ENCODE results near the gene LGI4.

Gene LGI4

DNA sequence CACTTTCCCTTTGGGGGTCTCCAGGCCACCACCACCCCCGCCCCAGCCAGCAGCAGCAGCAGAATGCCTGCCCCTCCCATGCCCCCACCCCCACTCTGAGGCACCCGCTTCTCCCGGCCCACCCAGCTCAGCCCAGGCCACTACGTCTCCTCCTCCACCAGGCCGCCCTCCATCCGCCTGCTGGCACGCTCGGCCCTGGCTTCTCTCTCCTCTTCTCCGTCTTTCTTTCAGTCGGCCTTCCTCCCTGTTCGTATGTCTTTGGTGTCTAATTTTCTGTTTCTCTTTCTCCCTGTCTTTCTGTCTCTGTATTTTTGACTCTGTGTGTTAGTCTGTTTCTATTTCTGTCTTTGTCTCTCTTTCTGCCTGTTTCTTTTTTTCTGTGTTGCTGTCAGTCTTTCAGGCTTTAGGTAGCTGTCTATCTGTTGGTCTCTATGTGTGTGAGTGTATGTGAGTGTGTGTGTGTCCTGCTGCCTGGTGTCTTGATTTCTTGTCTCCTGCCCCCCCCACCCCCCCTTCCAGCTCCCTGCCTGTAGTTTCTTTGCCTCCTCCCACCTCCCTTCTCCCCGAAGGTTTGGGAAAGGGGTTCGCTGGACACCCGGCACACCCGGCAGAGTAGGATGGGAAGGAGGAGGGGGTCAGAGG, at the start of gene LGI4:
Gene LGI4, minus strand, starts transcription at position 459 of the 642 bp plus-strand sequence. Its CDS starts 379 bp downstream, at position 80.
- TF ChIP-seq, protein P1, sequence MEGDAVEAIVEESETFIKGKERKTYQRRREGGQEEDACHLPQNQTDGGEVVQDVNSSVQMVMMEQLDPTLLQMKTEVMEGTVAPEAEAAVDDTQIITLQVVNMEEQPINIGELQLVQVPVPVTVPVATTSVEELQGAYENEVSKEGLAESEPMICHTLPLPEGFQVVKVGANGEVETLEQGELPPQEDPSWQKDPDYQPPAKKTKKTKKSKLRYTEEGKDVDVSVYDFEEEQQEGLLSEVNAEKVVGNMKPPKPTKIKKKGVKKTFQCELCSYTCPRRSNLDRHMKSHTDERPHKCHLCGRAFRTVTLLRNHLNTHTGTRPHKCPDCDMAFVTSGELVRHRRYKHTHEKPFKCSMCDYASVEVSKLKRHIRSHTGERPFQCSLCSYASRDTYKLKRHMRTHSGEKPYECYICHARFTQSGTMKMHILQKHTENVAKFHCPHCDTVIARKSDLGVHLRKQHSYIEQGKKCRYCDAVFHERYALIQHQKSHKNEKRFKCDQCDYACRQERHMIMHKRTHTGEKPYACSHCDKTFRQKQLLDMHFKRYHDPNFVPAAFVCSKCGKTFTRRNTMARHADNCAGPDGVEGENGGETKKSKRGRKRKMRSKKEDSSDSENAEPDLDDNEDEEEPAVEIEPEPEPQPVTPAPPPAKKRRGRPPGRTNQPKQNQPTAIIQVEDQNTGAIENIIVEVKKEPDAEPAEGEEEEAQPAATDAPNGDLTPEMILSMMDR (IDR thresholded peaks at IDR 0.05) = no peak

DNA sequence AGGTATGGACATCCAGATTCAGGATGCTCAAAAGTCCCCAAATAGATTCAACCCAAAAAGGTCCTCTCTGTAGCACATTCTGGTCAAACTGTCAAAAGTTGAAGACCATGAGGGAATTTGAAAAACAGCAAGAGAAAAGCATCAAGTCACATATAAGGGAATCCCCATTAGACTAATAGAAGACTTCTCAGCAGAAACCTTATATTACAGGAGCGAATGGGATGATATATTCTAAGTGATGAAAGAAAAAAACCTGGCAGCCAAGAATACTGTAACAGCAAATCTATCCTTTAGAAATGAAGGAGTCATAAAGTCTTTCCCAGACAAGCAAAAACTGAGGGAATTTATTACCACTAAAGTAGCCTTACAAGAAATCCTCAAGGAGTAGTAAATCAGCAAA, 49.4 kb upstream of the LGI4 start:
- TF ChIP-seq, protein P1 (IDR thresholded peaks at IDR 0.05) = no peak

DNA sequence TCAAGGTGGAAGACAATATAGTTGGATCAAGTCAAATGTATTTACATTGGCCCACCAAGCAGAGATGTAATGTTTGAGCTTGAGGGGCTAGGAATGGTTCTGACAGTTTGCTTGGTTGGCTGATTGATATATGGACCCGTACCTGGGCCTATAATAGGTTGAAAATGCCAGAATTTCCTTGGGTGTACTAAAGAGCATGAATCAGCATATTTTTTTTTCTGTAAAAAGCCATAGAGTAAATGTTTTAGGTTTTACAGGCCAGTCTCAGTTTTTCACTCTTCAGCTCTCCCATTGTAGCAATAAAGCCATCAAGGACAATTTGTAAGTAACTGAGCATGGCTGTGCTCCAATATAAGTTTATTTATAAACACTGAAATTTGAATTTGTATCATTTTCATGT, 46.5 kb upstream of the LGI4 start:
- TF ChIP-seq, protein P1 (IDR thresholded peaks at IDR 0.05) = no peak

DNA sequence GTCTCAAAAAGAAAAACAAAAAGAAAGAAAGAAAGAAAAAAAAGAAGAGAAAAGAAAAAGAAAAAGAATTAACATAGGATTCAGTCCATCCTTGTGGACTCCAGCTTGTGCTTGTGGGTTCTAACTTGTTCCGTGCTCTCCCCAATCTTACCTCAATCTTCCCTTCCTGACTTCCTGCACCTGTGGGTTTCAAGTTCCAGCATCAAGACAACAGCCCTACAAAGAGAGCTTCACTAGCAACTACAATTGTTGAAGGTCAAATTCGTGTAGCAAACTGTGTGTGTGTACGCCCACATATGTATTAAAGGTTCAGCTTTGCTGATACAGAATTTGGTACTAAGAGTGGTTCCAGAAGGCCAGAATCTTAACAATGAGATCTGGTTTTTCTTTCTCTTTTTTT, 45.0 kb upstream of the LGI4 start:
- TF ChIP-seq, protein P1 (IDR thresholded peaks at IDR 0.05) = no peak

DNA sequence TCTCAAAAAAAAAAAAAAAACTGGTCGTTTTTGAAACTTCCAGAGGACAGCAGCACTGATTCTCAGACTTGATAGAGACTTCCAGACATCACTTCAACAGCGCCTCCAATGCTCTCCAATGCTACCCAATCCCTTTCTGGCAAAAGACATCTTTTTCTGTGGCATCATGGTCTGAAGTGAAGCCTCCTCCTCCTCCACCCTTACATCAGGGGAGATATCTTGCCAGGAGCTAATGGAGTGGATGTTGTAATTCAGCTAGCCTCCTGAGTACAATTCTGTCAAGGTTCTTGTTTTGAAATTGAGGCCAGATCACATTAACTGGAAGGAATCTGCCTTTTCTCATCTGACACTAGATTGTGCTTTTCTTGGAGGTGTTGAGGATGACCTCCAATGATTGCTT, 43.8 kb upstream of the LGI4 start:
- TF ChIP-seq, protein P1 (IDR thresholded peaks at IDR 0.05) = no peak

DNA sequence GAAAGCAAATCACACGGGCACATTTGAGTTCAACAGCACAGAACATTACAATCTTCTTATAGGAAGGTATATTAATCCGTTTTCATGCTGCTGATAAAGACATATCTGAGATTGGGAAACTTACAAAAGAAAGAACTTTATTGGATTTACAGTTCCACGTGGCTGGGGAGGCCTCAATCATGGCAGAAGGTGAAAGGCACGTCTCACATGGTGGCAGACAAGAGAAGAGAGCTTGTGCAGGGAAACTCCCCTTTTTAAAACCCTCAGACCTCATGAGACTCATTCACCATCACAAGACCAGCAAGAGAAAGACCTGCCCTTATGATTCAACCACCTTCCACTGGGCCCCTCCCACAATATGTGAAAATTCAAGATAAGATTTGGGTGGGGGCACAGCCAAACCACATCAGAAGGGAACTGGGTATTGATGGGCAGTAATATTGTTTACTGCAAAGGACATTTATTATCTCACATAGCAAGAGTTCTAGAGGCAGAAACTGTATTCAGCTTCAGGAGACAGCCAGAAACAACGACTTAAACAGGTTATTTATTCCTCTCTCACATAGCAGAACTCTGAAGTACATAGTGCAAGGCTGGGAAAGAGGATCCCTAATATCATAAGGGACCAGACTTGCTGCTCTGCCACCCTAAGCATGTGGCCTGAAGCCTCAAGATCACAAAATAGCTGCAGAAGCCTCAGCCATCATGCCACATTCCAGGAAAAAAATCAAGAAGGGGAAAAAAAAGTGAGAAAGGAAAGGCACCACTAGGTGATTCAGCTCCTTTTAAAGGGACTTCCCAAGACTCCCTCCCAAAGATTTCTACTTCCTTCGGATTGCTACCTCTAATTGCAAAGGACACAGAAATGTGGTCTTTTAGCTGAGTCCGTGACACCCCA, 42.8 kb upstream of the LGI4 start:
- TF ChIP-seq, protein P1 (IDR thresholded peaks at IDR 0.05) = no peak

DNA sequence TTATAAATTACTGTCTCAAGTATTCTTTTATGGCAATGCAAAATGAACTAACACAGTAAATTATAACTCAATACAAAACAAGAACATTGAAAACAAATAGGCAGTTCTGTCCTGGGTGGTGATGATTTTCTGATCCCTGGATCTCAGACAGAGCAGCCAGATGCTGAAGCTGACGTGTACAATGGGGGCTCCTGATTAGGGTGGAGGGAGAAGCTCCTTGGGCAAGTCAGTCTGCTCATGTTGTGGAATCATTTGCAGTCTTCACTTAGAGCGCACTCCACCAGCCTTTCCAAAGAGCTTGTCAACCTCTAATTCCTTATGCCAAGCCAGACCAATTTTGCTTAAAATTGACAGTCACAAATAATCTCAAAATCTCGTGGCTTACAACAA, 41.3 kb upstream of the LGI4 start:
- TF ChIP-seq, protein P1 (IDR thresholded peaks at IDR 0.05) = no peak
